OCI-LY1 (cell line): ENCODE results near the gene SYNE2.
"Not testable (repeated sequence)": the region's sequence is repeated elsewhere in the genome, so short reads cannot be mapped to it uniquely, and the experiment has no call there.

Source experiments
- H2AFZ ChIP-seq: fragments of 200-600 bp; sonication (generic), shearing (Covaris generic); 2 replicates; pipeline ENCODE4 v1.6.0; 2014; ENCODE audit warnings: antibody characterized with exemption, mild to moderate bottlenecking, low read length
- H3F3A ChIP-seq: fragments of 200-600 bp; sonication (generic), shearing (Covaris generic); 2 replicates; pipeline ENCODE4 v1.6.0; 2014; ENCODE audit warnings: mild to moderate bottlenecking, antibody characterized with exemption, low read length, moderate library complexity; ENCODE audit not compliant: insufficient read depth
- H3K27ac ChIP-seq: fragments of 200-600 bp; sonication (generic); 2 replicates; pipeline ENCODE4 v1.5.1; 2014; ENCODE audit warnings: low read length, mixed run types, mild to moderate bottlenecking, low read depth; ENCODE audit not compliant: poor library complexity, severe bottlenecking
- H3K27me3 ChIP-seq: fragments of 200-600 bp; sonication (generic); 2 replicates; pipeline ENCODE4 v1.6.0; 2014; ENCODE audit warnings: antibody characterized with exemption, mild to moderate bottlenecking, low read length, moderate library complexity; ENCODE audit not compliant: insufficient read depth
- H3K36me3 ChIP-seq: fragments of 200-600 bp; sonication (generic); 2 replicates; pipeline ENCODE4 v1.6.1; 2014; ENCODE audit warnings: mild to moderate bottlenecking, antibody characterized with exemption, low read length, moderate library complexity, mixed read lengths; ENCODE audit not compliant: insufficient read depth
- H3K4me1 ChIP-seq: fragments of 200-600 bp; sonication (generic); 2 replicates; pipeline ENCODE4 v1.5.1; 2014; ENCODE audit warnings: mild to moderate bottlenecking, low read length, moderate library complexity; ENCODE audit not compliant: insufficient read depth, severe bottlenecking
- H3K4me2 ChIP-seq: fragments of 200-600 bp; sonication (generic), shearing (Covaris generic); 2 replicates; pipeline ENCODE4 v1.6.1; 2014; ENCODE audit warnings: low read length
- H3K4me3 ChIP-seq: fragments of 200-600 bp; sonication (generic); 2 replicates; pipeline ENCODE4 v1.5.1; 2014; ENCODE audit warnings: low read length, low read depth, mild to moderate bottlenecking, mixed read lengths; ENCODE audit not compliant: poor library complexity, severe bottlenecking
- H3K79me2 ChIP-seq: fragments of 200-600 bp; shearing (Covaris generic); 2 replicates; pipeline ENCODE4 v1.6.1; 2016; ENCODE audit warnings: mixed run types, low read length, mixed read lengths; ENCODE audit not compliant: insufficient read depth
- H3K9ac ChIP-seq: fragments of 200-600 bp; sonication (generic), shearing (Covaris generic); 2 replicates; pipeline ENCODE4 v1.6.1; 2014; ENCODE audit warnings: mild to moderate bottlenecking, low read length, mixed read lengths
- H3K9me2 ChIP-seq: fragments of 200-600 bp; sonication (generic), shearing (Covaris generic); 2 replicates; pipeline ENCODE4 v1.6.1; 2014; ENCODE audit warnings: low read depth, mild to moderate bottlenecking, low read length, mixed read lengths
- H3K9me3 ChIP-seq: fragments of 200-600 bp; shearing (Covaris generic); 2 replicates; pipeline ENCODE4 v1.6.1; 2014; ENCODE audit warnings: low read length, mixed read lengths
- H4K20me1 ChIP-seq: fragments of 200-600 bp; sonication (generic), shearing (Covaris generic); 2 replicates; pipeline ENCODE4 v1.6.0; 2016; ENCODE audit warnings: mild to moderate bottlenecking, low read length; ENCODE audit not compliant: insufficient read depth
- EZH2 ChIP-seq: fragments of 200-600 bp; sonication (generic), shearing (Covaris generic); IDR thresholded peaks from 2 replicates; pipeline ENCODE4 v1.8.0; 2017; ENCODE audit warnings: borderline replicate concordance, mixed run types, mild to moderate bottlenecking, antibody characterized with exemption, low read length, moderate library complexity, mixed read lengths
- TF ChIP-seq, protein P1 (sequence below): fragments of 200-600 bp; sonication (generic), shearing (Covaris generic); IDR thresholded peaks from 2 replicates; pipeline ENCODE4 v1.5.1; 2017; ENCODE audit warnings: mild to moderate bottlenecking, antibody characterized with exemption, low read length, moderate library complexity, mixed read lengths

Gene SYNE2

GRCh38 chr14:64038841-64039542 lies 186.2 kb downstream of the SYNE2 start:
- no peak for TF ChIP-seq EZH2
- TF ChIP-seq, protein P1, sequence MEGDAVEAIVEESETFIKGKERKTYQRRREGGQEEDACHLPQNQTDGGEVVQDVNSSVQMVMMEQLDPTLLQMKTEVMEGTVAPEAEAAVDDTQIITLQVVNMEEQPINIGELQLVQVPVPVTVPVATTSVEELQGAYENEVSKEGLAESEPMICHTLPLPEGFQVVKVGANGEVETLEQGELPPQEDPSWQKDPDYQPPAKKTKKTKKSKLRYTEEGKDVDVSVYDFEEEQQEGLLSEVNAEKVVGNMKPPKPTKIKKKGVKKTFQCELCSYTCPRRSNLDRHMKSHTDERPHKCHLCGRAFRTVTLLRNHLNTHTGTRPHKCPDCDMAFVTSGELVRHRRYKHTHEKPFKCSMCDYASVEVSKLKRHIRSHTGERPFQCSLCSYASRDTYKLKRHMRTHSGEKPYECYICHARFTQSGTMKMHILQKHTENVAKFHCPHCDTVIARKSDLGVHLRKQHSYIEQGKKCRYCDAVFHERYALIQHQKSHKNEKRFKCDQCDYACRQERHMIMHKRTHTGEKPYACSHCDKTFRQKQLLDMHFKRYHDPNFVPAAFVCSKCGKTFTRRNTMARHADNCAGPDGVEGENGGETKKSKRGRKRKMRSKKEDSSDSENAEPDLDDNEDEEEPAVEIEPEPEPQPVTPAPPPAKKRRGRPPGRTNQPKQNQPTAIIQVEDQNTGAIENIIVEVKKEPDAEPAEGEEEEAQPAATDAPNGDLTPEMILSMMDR: no peak
- H2AFZ ChIP-seq: no peak overlapping the region
- no peak overlapping the region for H3K4me2 ChIP-seq
- no peaks in the 10 kb centered on the region for H3K79me2 ChIP-seq
- H3K36me3 ChIP-seq: peaks cover 57% of the 10 kb centered on the region
- no peaks in the 10 kb centered on the region; the same call in 1 of the 2 replicates for H3K9me3 ChIP-seq
- no peaks in the 10 kb centered on the region for H3K9me2 ChIP-seq
- H3K27me3 ChIP-seq: no peaks in the 10 kb centered on the region
- H3K27ac ChIP-seq: no peak overlapping the region
- H3K4me1 ChIP-seq: no peaks in the 10 kb centered on the region
- no peak overlapping the region for H3K9ac ChIP-seq
- H3F3A ChIP-seq: no peaks in the 10 kb centered on the region
- no peaks in the 10 kb centered on the region for H4K20me1 ChIP-seq
- H3K4me3 ChIP-seq: no peak overlapping the region

DNA sequence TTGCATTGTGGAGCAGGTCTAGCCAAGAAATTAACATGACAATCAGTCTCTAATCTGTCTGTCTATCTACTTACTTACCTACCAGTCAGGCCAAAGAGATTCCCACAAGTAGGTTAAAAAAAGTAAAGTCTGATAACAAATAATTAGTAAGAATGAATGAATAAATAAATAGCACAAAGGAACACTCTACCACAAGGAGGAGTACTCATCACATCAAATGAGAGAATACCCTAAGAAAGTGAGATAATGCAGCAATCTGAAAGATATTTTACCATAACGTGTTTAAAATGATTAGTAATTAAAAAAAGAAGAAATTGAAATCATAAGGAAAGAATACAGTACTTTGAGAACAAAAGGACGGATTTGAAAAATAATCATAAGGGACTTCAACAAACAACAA lies 187.2 kb downstream of the SYNE2 start:
- H3K4me2 ChIP-seq: no peak overlapping the region
- H3K36me3 ChIP-seq: peaks cover 53% of the 10 kb centered on the region
- H3K9me2 ChIP-seq: no peaks in the 10 kb centered on the region
- no peaks in the 10 kb centered on the region for H4K20me1 ChIP-seq
- no peaks in the 10 kb centered on the region for H3K79me2 ChIP-seq
- no peaks in the 10 kb centered on the region for H3K4me1 ChIP-seq
- no peak overlapping the region for H3K9ac ChIP-seq
- H3F3A ChIP-seq: no peaks in the 10 kb centered on the region
- no peak overlapping the region for H3K4me3 ChIP-seq
- no peak for TF ChIP-seq EZH2
- TF ChIP-seq, protein P1: no peak
- no peaks in the 10 kb centered on the region; the same call in 1 of the 2 replicates for H3K9me3 ChIP-seq
- no peaks in the 10 kb centered on the region for H3K27me3 ChIP-seq
- no peak overlapping the region for H3K27ac ChIP-seq
- no peak overlapping the region for H2AFZ ChIP-seq

- not testable (repeated sequence) for H4K20me1 ChIP-seq, H3F3A ChIP-seq, H2AFZ ChIP-seq, H3K9me3 ChIP-seq, H3K4me2 ChIP-seq, H3K9me2 ChIP-seq, H3K27me3 ChIP-seq, H3K79me2 ChIP-seq, H3K9ac ChIP-seq, H3K4me1 ChIP-seq, H3K27ac ChIP-seq, H3K4me3 ChIP-seq
- H3K36me3 ChIP-seq: peaks cover 70% of the 10 kb centered on the region
These were observed 190.5 kb downstream of the SYNE2 start for GRCh38 chr14:64043296-64043695.

- H3K79me2 ChIP-seq: no peaks in the 10 kb centered on the region
- H3K4me1 ChIP-seq: no peaks in the 10 kb centered on the region
- H3K9ac ChIP-seq: no peak overlapping the region
- no peaks in the 10 kb centered on the region for H3F3A ChIP-seq
- H3K27ac ChIP-seq: no peak overlapping the region
- no peak overlapping the region for H3K4me2 ChIP-seq
- H4K20me1 ChIP-seq: no peaks in the 10 kb centered on the region
- no peaks in the 10 kb centered on the region for H3K9me2 ChIP-seq
- H3K27me3 ChIP-seq: no peaks in the 10 kb centered on the region
- no peak overlapping the region for H3K4me3 ChIP-seq
- no peak overlapping the region for H2AFZ ChIP-seq
- no peaks in the 10 kb centered on the region; the same call in 1 of the 2 replicates for H3K9me3 ChIP-seq
- H3K36me3 ChIP-seq: peaks cover 75% of the 10 kb centered on the region
- TF ChIP-seq, protein P1: no peak
- no peak for TF ChIP-seq EZH2
These were observed 192.3 kb downstream of the SYNE2 start for GRCh38 chr14:64045091-64045490.
